ENCODE data around the gene CTAG1B.
"Not testable (repeated sequence)": the region's sequence is repeated elsewhere in the genome, so short reads cannot be mapped to it uniquely, and the experiment has no call there.

The CTAG1B gene

GRCh38 chrX:154619182-154619581 is at the start of gene CTAG1B:
Gene CTAG1B (minus strand): TSS chrX:154619282. CDS start chrX:154619218, 64 bp downstream.
- POLR2A ChIA-PET; CTCF ChIA-PET; H3K27ac ChIP-seq (ENCODE audit: extremely low read depth, low read depth, low read length): not testable (repeated sequence)

GRCh38 chrX:154661899-154662298 is 42.8 kb upstream of the CTAG1B start:
- Histone ChIP-seq H3K4me3 (ENCODE audit: low read depth, low read length) (no peak overlapping the region), H3K27ac (ENCODE audit: extremely low read depth, low read depth, low read length) (no peak overlapping the region), H3K4me1 (ENCODE audit: control insufficient read depth, insufficient read depth, low read length) (no peaks in the 10 kb centered on the region), H3K36me3 (ENCODE audit: control insufficient read depth in 2 of 2, insufficient read depth in 1 of 2, low read length in 2 of 2) (no peaks in the 10 kb centered on the region), H3K9me3 (ENCODE audit: control insufficient read depth, insufficient read depth, low read depth, low read length) (no peaks in the 10 kb centered on the region; the same call in 1 of the 2 replicates)
- ChIA-PET POLR2A (no interaction called here), CTCF (no interaction called here)
- TF ChIP-seq ZNF76 (tag by site-specific recombination; IDR thresholded peaks at IDR 0.05; ENCODE audit: borderline replicate concordance, low read depth), result no peak
- TF ChIP-seq ZNF645 (tag by site-specific recombination; IDR thresholded peaks at IDR 0.05), result no peak
- TF ChIP-seq IKZF3 (tag by site-specific recombination; IDR thresholded peaks at IDR 0.05), result no peak
- no peak for TF ChIP-seq ZNF157 (tag by site-specific recombination; IDR thresholded peaks at IDR 0.05)
- TF ChIP-seq ZNF501 (tag by site-specific recombination; IDR thresholded peaks at IDR 0.05), result no peak
- TF ChIP-seq FEZF1 (tag by site-specific recombination; IDR thresholded peaks at IDR 0.05), result no peak
- no peak for TF ChIP-seq ZNF549 (tag by site-specific recombination; IDR thresholded peaks at IDR 0.05)
- no peak for TF ChIP-seq ZNF777 (tag by site-specific recombination; IDR thresholded peaks at IDR 0.05; ENCODE audit: borderline replicate concordance)
- TF ChIP-seq HOXC10 (CRISPR knock-in tag; IDR thresholded peaks at IDR 0.05), result no peak
- no peak for TF ChIP-seq ZSCAN30 (tag by site-specific recombination; IDR thresholded peaks at IDR 0.05)
- no peak for TF ChIP-seq HOXA7 (CRISPR knock-in tag; IDR thresholded peaks at IDR 0.05; ENCODE audit: borderline replicate concordance)

More at GRCh38 chrX:154619182-154619581, at the start of gene CTAG1B:
- H3K9me3 ChIP-seq (ENCODE audit: control insufficient read depth, insufficient read depth, low read depth, low read length); H3K4me1 ChIP-seq (ENCODE audit: control insufficient read depth, insufficient read depth, low read length); H3K36me3 ChIP-seq (ENCODE audit: control insufficient read depth in 2 of 2, insufficient read depth in 1 of 2, low read length in 2 of 2); H3K4me3 ChIP-seq (ENCODE audit: low read depth, low read length): not testable (repeated sequence)

GRCh38 chrX:154661170-154661569 is 42.1 kb upstream of the CTAG1B start:
- Histone ChIP-seq H3K9me3 (ENCODE audit: control insufficient read depth, insufficient read depth, low read depth, low read length) (no peaks in the 10 kb centered on the region; the same call in 1 of the 2 replicates), H3K36me3 (ENCODE audit: control insufficient read depth in 2 of 2, insufficient read depth in 1 of 2, low read length in 2 of 2) (no peaks in the 10 kb centered on the region), H3K27ac (ENCODE audit: extremely low read depth, low read depth, low read length) (no peak overlapping the region), H3K4me1 (ENCODE audit: control insufficient read depth, insufficient read depth, low read length) (no peaks in the 10 kb centered on the region), H3K4me3 (ENCODE audit: low read depth, low read length) (no peak overlapping the region)
- TF ChIP-seq ZNF341 (tag by site-specific recombination; IDR thresholded peaks at IDR 0.05; ENCODE audit: low read depth), result no peak
- no peak for TF ChIP-seq ZBTB26 (tag by site-specific recombination; optimal IDR thresholded peaks at IDR 0.05)
- TF ChIP-seq ZNF169 (tag by site-specific recombination; IDR thresholded peaks at IDR 0.05), result no peak
- TF ChIP-seq ZBTB17 (tag by site-specific recombination; IDR thresholded peaks at IDR 0.05), result no peak
- no peak for TF ChIP-seq ZNF580 (tag by site-specific recombination; IDR thresholded peaks at IDR 0.05)
- no peak for TF ChIP-seq ZNF335 (tag by site-specific recombination; conservative IDR thresholded peaks at IDR 0.05)
- no peak for TF ChIP-seq ATF2 (tag by site-specific recombination; IDR thresholded peaks at IDR 0.05; ENCODE audit: low read depth)
- TF ChIP-seq ZNF670 (tag by site-specific recombination; IDR thresholded peaks at IDR 0.05; ENCODE audit: low read depth), result no peak
- TF ChIP-seq ZNF544 (tag by site-specific recombination; IDR thresholded peaks at IDR 0.05), result no peak
- TF ChIP-seq ZNF114 (tag by site-specific recombination; IDR thresholded peaks at IDR 0.05), result no peak
- TF ChIP-seq GLI2 (tag by site-specific recombination; IDR thresholded peaks at IDR 0.05; ENCODE audit: borderline replicate concordance, low read depth), result no peak
- no peak for TF ChIP-seq ZNF529 (tag by site-specific recombination; IDR thresholded peaks at IDR 0.05; ENCODE audit: insufficient replicate concordance)
- POLR2A ChIA-PET, result no interaction called here
- CTCF ChIA-PET, result no interaction called here

Data from HEK293 (cell line).